GM23338 (cell line): ENCODE data around the gene GALNT7. TPM values are rescaled to one million over a fixed set of nuclear protein-coding genes. Genes with fewer than 3 reads are reported as not detected.

Source experiments
- ATAC-seq: fragments of 200-7000 bp; cut with Tn5 transposase; 3 replicates; pipeline ENCODE4 v1.9.1; 2020
- DNase-seq: peaks from one replicate; pipeline ENCODE4 v3.0.0-alpha.2; 2015; ENCODE audit warnings: low spot score
- H2AFZ ChIP-seq: fragments of 200-600 bp; sonication (generic); 2 replicates; pipeline ENCODE4 v1.8.0; 2016; ENCODE audit warnings: antibody characterized with exemption, mild to moderate bottlenecking, moderate library complexity
- H3F3A ChIP-seq: fragments of 200-600 bp; sonication (generic); replicated peaks from 2 replicates; pipeline ENCODE4 v1.8.0; 2017; ENCODE audit warnings: antibody characterized with exemption, mixed run types, low read depth
- H3K27ac ChIP-seq: fragments of 200-600 bp; sonication (generic); 2 replicates; pipeline ENCODE4 v1.6.1; 2016; ENCODE audit warnings: low read depth
- H3K27me3 ChIP-seq: fragments of 200-600 bp; sonication (generic); 2 replicates; pipeline ENCODE4 v1.8.0; 2016; ENCODE audit warnings: mild to moderate bottlenecking, mixed run types, moderate library complexity; ENCODE audit not compliant: insufficient read depth
- H3K36me3 ChIP-seq: fragments of 200-600 bp; sonication (generic); 2 replicates; pipeline ENCODE4 v1.8.0; 2016; ENCODE audit warnings: mild to moderate bottlenecking; ENCODE audit not compliant: insufficient read depth
- H3K4me1 ChIP-seq: fragments of 200-600 bp; sonication (generic); 2 replicates; pipeline ENCODE4 v1.8.0; 2016; ENCODE audit warnings: mild to moderate bottlenecking, moderate library complexity; ENCODE audit not compliant: insufficient read depth
- H3K4me2 ChIP-seq: fragments of 200-600 bp; sonication (generic); 2 replicates; pipeline ENCODE4 v1.7.1; 2017; ENCODE audit warnings: mixed run types
- H3K4me3 ChIP-seq: fragments of 200-600 bp; sonication (generic); 2 replicates; pipeline ENCODE4 v1.6.1; 2016; ENCODE audit warnings: mixed run types
- H3K79me2 ChIP-seq: fragments of 200-600 bp; sonication (generic); replicated peaks from 2 replicates; pipeline ENCODE4 v1.8.0; 2017; ENCODE audit warnings: mild to moderate bottlenecking; ENCODE audit not compliant: insufficient read depth
- H3K9me2 ChIP-seq: fragments of 200-600 bp; sonication (generic); 2 replicates; pipeline ENCODE4 v1.8.0; 2017; ENCODE audit not compliant: insufficient read depth
- H4K20me1 ChIP-seq: fragments of 200-600 bp; sonication (generic); replicated peaks from 2 replicates; pipeline ENCODE4 v1.8.0; 2017; ENCODE audit warnings: mild to moderate bottlenecking; ENCODE audit not compliant: insufficient read depth
- H3K27ac Mint-ChIP-seq: 2 replicates; pipeline ENCODE4 v1.8.0; 2020; ENCODE audit warnings: inconsistent platforms, mild to moderate bottlenecking, moderate library complexity, mixed read lengths
- H3K27me3 Mint-ChIP-seq: 3 replicates; pipeline ENCODE4 v1.8.0; 2022; ENCODE audit warnings: low read depth, mild to moderate bottlenecking, moderate library complexity, mixed read lengths, inconsistent platforms; ENCODE audit not compliant: insufficient read depth, poor library complexity
- H3K36me3 Mint-ChIP-seq: 3 replicates; pipeline ENCODE4 v1.8.0; 2021; ENCODE audit warnings: low read depth, mild to moderate bottlenecking, inconsistent platforms, moderate library complexity, mixed read lengths
- H3K4me1 Mint-ChIP-seq: 3 replicates; pipeline ENCODE4 v1.8.0; 2020; ENCODE audit warnings: mild to moderate bottlenecking, inconsistent platforms, mixed read lengths
- H3K4me3 Mint-ChIP-seq: 3 replicates; pipeline ENCODE4 v1.8.0; 2021; ENCODE audit warnings: moderate library complexity, mild to moderate bottlenecking, inconsistent platforms, mixed read lengths
- H3K9me3 Mint-ChIP-seq: 3 replicates; pipeline ENCODE4 v1.8.0; 2020; ENCODE audit warnings: moderate library complexity, mild to moderate bottlenecking, inconsistent platforms, mixed read lengths
- CREB1 ChIP-seq: fragments of 250-450 bp; sonication (Bioruptor Pico); IDR thresholded peaks from 2 replicates; pipeline ENCODE4 v1.5.0; 2020; ENCODE audit warnings: low read depth, mild to moderate bottlenecking, moderate library complexity
- EZH2phosphoT487 ChIP-seq: fragments of 200-600 bp; sonication (generic); IDR thresholded peaks from one replicate; pipeline ENCODE4 v1.8.1; 2018; ENCODE audit warnings: antibody characterized with exemption; ENCODE audit not compliant: unreplicated experiment
- JUNB ChIP-seq: IDR thresholded peaks from one replicate; pipeline ENCODE4 v1.6.1; 2016; ENCODE audit warnings: antibody characterized with exemption; ENCODE audit not compliant: unreplicated experiment
- NANOG ChIP-seq: IDR thresholded peaks from 2 replicates; pipeline ENCODE4 v1.6.1; 2016; ENCODE audit warnings: antibody characterized with exemption, borderline replicate concordance
- POLR2AphosphoS5 ChIP-seq: IDR thresholded peaks from 2 replicates; pipeline ENCODE4 v1.6.1; 2016; ENCODE audit warnings: antibody characterized with exemption, low read depth
- ZNF462 ChIP-seq: fragments of 250-450 bp; sonication (Bioruptor Pico); IDR thresholded peaks from 2 replicates; pipeline ENCODE4 v1.5.0; 2020; ENCODE audit warnings: mild to moderate bottlenecking, moderate library complexity
- polyA plus RNA-seq: library from polyadenylated mRNA; unstranded; fragments of >200 nt; fragmentation: Nextera tagmentation; extraction: Ambion mirVana; gene quantifications from 2 replicates; pipeline ENCODE4 v1.2.1, GENCODE V29; 2016
- total RNA-seq: library from RNA; depleted of rRNA; stranded (reverse); fragments of >200 nt; shearing (Covaris generic); gene quantifications from 2 replicates; pipeline ENCODE4 v1.2.3, GENCODE V29; 2014
- TF ChIP-seq, protein P1 (sequence below): IDR thresholded peaks from one replicate; pipeline ENCODE4 v1.6.1; 2018; ENCODE audit warnings: antibody characterized with exemption; ENCODE audit not compliant: unreplicated experiment

The GALNT7 gene
- total and polyA plus RNA-seq, 2 experiments from 2014 or later: 31.8 to 72.2 TPM

DNA sequence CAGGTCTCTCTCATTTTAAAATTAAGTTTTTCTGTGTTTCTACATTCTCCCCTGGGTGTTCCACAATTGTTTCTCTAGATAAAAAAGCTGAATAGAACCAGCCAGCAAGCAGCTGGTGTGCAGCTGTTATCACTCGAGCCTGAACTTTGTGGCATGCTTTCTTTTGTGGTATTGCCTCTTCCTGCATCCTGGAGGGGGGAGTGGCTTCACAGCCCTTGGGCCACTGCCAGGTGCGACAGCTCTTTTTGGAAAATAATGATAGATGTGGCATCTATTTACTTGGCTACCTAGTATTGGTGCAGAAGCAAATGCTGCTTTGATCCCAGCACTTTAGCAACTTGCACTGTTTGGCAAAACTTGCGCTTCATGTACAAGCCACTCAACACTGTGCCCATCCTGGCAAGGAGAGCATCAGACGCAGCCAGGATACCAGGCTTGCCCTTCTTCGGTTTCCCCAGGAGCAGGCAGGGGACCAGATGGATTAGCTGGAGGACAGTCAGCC, 96.1 kb downstream of the GALNT7 start:
- ATAC-seq: peak; percentile 64
- Histone ChIP-seq H3K36me3 (no peaks in the 10 kb centered on the region), H3K79me2 (peaks cover 90% of the 10 kb centered on the region), H3F3A (no peaks in the 10 kb centered on the region), H3K9me2 (no peaks in the 10 kb centered on the region), H3K4me3 (no peak overlapping the region), H3K4me1 (peaks cover under 1% of the 10 kb centered on the region; the same call in 1 of the 2 replicates), H2AFZ (no peak overlapping the region), H3K4me2 (no peak overlapping the region), H3K27me3 (no peaks in the 10 kb centered on the region), H3K27ac (no peak overlapping the region), H4K20me1 (no peaks in the 10 kb centered on the region; the same call in 1 of the 2 replicates)
- peaks cover 6% of the 10 kb centered on the region; the same call in 2 of the 3 replicates for H3K36me3 Mint-ChIP-seq
- peaks cover 32% of the 10 kb centered on the region for H3K4me1 Mint-ChIP-seq
- TF ChIP-seq ZNF462 (no peak), NANOG (no peak), JUNB (no peak), POLR2AphosphoS5 (no peak), CREB1 (CRISPR knock-in tag) (no peak), EZH2phosphoT487 (no peak)
- TF ChIP-seq, protein P1, sequence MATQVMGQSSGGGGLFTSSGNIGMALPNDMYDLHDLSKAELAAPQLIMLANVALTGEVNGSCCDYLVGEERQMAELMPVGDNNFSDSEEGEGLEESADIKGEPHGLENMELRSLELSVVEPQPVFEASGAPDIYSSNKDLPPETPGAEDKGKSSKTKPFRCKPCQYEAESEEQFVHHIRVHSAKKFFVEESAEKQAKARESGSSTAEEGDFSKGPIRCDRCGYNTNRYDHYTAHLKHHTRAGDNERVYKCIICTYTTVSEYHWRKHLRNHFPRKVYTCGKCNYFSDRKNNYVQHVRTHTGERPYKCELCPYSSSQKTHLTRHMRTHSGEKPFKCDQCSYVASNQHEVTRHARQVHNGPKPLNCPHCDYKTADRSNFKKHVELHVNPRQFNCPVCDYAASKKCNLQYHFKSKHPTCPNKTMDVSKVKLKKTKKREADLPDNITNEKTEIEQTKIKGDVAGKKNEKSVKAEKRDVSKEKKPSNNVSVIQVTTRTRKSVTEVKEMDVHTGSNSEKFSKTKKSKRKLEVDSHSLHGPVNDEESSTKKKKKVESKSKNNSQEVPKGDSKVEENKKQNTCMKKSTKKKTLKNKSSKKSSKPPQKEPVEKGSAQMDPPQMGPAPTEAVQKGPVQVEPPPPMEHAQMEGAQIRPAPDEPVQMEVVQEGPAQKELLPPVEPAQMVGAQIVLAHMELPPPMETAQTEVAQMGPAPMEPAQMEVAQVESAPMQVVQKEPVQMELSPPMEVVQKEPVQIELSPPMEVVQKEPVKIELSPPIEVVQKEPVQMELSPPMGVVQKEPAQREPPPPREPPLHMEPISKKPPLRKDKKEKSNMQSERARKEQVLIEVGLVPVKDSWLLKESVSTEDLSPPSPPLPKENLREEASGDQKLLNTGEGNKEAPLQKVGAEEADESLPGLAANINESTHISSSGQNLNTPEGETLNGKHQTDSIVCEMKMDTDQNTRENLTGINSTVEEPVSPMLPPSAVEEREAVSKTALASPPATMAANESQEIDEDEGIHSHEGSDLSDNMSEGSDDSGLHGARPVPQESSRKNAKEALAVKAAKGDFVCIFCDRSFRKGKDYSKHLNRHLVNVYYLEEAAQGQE: no peak
- H3K9me3 Mint-ChIP-seq: no peaks in the 10 kb centered on the region
- peak; percentile 31 for DNase-seq
- H3K27ac Mint-ChIP-seq: no peak overlapping the region
- peaks cover 4% of the 10 kb centered on the region for H3K27me3 Mint-ChIP-seq
- H3K4me3 Mint-ChIP-seq: no peak overlapping the region
